K562 (cell line): ENCODE results near the gene MBNL2.

Experiments used
- CBFB ChIP-seq: sonication (generic); formaldehyde crosslinking; IDR thresholded peaks from 2 replicates; pipeline ENCODE4 v1.4.0; 2020; ENCODE audit warnings: mild to moderate bottlenecking, missing genetic modification reagents
- CHD1 ChIP-seq: fragments of 200-600 bp; sonication (generic); IDR thresholded peaks from one replicate; pipeline ENCODE4 v1.6.1; 2012; ENCODE audit warnings: mild to moderate bottlenecking, moderate library complexity, low read length, inconsistent platforms
- GABPB1 ChIP-seq: sonication (generic); formaldehyde crosslinking; IDR thresholded peaks from 2 replicates; pipeline ENCODE4 v1.8.0; 2022; ENCODE audit warnings: mild to moderate bottlenecking, missing genetic modification reagents
- NFE2L1 ChIP-seq: fragments of 450-650 bp; IDR thresholded peaks from 2 replicates; pipeline ENCODE4 v1.6.1; 2016; ENCODE audit warnings: missing genetic modification characterization, low read depth, mild to moderate bottlenecking, missing compliant biosample characterization, moderate library complexity, borderline replicate concordance
- PHF8 ChIP-seq: fragments of 200-600 bp; sonication (generic); IDR thresholded peaks from 2 replicates; pipeline ENCODE4 v1.6.1; 2012; ENCODE audit warnings: mixed run types, mild to moderate bottlenecking, inconsistent platforms, low read length, moderate library complexity, borderline replicate concordance
- POLR2A ChIP-seq: fragments of 450-650 bp; conservative IDR thresholded peaks from 2 replicates; pipeline ENCODE4 v1.6.1; 2016
- POLR2AphosphoS2 ChIP-seq: IDR thresholded peaks from 2 replicates; pipeline ENCODE4 v1.6.1; 2012; ENCODE audit warnings: low read length, improper control_type of control experiment
- SMAD1 ChIP-seq: fragments of 150-350 bp; IDR thresholded peaks from 2 replicates; pipeline ENCODE4 v1.6.1; 2014; ENCODE audit warnings: low read length, low read depth; ENCODE audit not compliant: partially characterized antibody
- SRF ChIP-seq, 2 experiments: fragments of 250-450, 450-650 bp in 1 of 2; sonication (Bioruptor Pico) in 1 of 2; sonication (generic) in 1 of 2; formaldehyde crosslinking; IDR thresholded peaks; 2 replicates each; pipeline versions ENCODE4 v1.5.0 to v1.5.1; 2020 to 2022; ENCODE audit warnings: mild to moderate bottlenecking in 1 of 2, missing genetic modification reagents in 1 of 2
- ZFX ChIP-seq: sonication (generic); formaldehyde crosslinking; IDR thresholded peaks from 2 replicates; pipeline ENCODE4 v1.8.0; 2022; ENCODE audit warnings: mild to moderate bottlenecking, missing genetic modification reagents, moderate library complexity
- ZNF311 ChIP-seq: fragments of 250-450 bp; sonication (Bioruptor Pico); IDR thresholded peaks from 2 replicates; pipeline ENCODE4 v1.4.0; 2020; ENCODE audit warnings: mild to moderate bottlenecking, moderate library complexity
- TF ChIP-seq, protein P1 (sequence below), 2 experiments: fragments of 450-650 bp in 1 of 2; IDR thresholded peaks; 2 replicates each; pipeline ENCODE4 v1.6.1; 2011 to 2017; ENCODE audit warnings: low read depth in 2 of 2, antibody characterized with exemption in 1 of 2, borderline replicate concordance in 1 of 2, low read length in 1 of 2, mild to moderate bottlenecking in 1 of 2, mixed read lengths in 1 of 2; ENCODE audit not compliant: control insufficient read depth in 1 of 2
- TF ChIP-seq, protein P2 (sequence below), 3 experiments: IDR thresholded peaks in 2 of 3; conservative IDR thresholded peaks in 1 of 3; 2 replicates each; pipeline ENCODE4 v1.5.1; 2011 to 2012; ENCODE audit warnings: low read length in 3 of 3, mild to moderate bottlenecking in 3 of 3, control low read depth in 2 of 3, improper control_type of control experiment in 1 of 3, inconsistent platforms in 1 of 3, low read depth in 1 of 3, mixed read lengths in 1 of 3, moderate library complexity in 1 of 3; ENCODE audit not compliant: insufficient read depth in 2 of 3
- TF ChIP-seq, protein P3 (sequence below): sonication (generic); formaldehyde crosslinking; IDR thresholded peaks from 2 replicates; pipeline ENCODE4 v1.8.1; 2023; ENCODE audit warnings: mild to moderate bottlenecking, missing genetic modification reagents

DNA sequence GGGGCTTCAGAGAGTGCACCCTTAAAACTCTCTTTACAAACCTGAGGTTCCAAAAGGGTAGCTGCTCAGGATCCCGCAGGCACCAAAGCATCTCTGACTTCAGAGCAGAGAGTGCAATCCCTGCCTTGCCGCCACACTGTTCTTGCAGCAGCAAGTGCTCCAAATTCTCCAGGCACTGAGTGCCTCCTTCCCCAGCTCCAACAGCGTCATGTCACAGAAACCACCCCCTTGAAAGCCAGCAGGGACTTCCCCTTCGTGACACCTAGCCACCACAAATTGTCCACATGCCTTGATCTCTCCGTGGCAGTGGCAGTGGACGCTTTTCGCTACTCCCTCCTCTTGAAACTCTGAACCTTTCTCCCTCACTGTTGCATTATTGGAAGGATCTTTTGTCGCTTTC, 39.9 kb downstream of the MBNL2 start:
- TF ChIP-seq POLR2A (no peak), GABPB1 (CRISPR knock-in tag) (no peak), CHD1 (no peak), CBFB (CRISPR knock-in tag) (no peak), NFE2L1 (no peak), SRF (CRISPR knock-in tag; IDR thresholded peaks at IDR 0.05) (no peak), ZNF311 (CRISPR knock-in tag) (no peak), SMAD1 (no peak), ZFX (CRISPR knock-in tag) (no peak), PHF8 (no peak), POLR2AphosphoS2 (no peak)
- TF ChIP-seq, protein P1, sequence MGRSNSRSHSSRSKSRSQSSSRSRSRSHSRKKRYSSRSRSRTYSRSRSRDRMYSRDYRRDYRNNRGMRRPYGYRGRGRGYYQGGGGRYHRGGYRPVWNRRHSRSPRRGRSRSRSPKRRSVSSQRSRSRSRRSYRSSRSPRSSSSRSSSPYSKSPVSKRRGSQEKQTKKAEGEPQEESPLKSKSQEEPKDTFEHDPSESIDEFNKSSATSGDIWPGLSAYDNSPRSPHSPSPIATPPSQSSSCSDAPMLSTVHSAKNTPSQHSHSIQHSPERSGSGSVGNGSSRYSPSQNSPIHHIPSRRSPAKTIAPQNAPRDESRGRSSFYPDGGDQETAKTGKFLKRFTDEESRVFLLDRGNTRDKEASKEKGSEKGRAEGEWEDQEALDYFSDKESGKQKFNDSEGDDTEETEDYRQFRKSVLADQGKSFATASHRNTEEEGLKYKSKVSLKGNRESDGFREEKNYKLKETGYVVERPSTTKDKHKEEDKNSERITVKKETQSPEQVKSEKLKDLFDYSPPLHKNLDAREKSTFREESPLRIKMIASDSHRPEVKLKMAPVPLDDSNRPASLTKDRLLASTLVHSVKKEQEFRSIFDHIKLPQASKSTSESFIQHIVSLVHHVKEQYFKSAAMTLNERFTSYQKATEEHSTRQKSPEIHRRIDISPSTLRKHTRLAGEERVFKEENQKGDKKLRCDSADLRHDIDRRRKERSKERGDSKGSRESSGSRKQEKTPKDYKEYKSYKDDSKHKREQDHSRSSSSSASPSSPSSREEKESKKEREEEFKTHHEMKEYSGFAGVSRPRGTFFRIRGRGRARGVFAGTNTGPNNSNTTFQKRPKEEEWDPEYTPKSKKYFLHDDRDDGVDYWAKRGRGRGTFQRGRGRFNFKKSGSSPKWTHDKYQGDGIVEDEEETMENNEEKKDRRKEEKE (IDR thresholded peaks at IDR 0.05; ENCODE audit: borderline replicate concordance in 1 of 2, control insufficient read depth in 1 of 2, low read depth in 2 of 2, low read length in 1 of 2) = no peak
- TF ChIP-seq, protein P2, sequence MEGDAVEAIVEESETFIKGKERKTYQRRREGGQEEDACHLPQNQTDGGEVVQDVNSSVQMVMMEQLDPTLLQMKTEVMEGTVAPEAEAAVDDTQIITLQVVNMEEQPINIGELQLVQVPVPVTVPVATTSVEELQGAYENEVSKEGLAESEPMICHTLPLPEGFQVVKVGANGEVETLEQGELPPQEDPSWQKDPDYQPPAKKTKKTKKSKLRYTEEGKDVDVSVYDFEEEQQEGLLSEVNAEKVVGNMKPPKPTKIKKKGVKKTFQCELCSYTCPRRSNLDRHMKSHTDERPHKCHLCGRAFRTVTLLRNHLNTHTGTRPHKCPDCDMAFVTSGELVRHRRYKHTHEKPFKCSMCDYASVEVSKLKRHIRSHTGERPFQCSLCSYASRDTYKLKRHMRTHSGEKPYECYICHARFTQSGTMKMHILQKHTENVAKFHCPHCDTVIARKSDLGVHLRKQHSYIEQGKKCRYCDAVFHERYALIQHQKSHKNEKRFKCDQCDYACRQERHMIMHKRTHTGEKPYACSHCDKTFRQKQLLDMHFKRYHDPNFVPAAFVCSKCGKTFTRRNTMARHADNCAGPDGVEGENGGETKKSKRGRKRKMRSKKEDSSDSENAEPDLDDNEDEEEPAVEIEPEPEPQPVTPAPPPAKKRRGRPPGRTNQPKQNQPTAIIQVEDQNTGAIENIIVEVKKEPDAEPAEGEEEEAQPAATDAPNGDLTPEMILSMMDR (IDR thresholded peaks at IDR 0.05 in 2 of 3, conservative IDR thresholded peaks at IDR 0.05 in 1 of 3; ENCODE audit: insufficient read depth in 2 of 3, low read depth in 1 of 3, low read length in 3 of 3) = no peak
- TF ChIP-seq, protein P3, sequence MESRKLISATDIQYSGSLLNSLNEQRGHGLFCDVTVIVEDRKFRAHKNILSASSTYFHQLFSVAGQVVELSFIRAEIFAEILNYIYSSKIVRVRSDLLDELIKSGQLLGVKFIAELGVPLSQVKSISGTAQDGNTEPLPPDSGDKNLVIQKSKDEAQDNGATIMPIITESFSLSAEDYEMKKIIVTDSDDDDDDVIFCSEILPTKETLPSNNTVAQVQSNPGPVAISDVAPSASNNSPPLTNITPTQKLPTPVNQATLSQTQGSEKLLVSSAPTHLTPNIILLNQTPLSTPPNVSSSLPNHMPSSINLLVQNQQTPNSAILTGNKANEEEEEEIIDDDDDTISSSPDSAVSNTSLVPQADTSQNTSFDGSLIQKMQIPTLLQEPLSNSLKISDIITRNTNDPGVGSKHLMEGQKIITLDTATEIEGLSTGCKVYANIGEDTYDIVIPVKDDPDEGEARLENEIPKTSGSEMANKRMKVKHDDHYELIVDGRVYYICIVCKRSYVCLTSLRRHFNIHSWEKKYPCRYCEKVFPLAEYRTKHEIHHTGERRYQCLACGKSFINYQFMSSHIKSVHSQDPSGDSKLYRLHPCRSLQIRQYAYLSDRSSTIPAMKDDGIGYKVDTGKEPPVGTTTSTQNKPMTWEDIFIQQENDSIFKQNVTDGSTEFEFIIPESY (CRISPR knock-in tag) = no peak
